ENCODE results near the gene RAB11A.

Gene RAB11A

GRCh38 chr15:65835447-65835846 lies 33.8 kb upstream of the RAB11A start:
- Histone ChIP-seq H3K4me3 (ENCODE audit: low read length) (no peak overlapping the region), H3K4me2 (ENCODE audit: low read length) (no peak overlapping the region), H4K20me1 (ENCODE audit: control insufficient read depth, insufficient read depth, low read depth, low read length) (no peaks in the 10 kb centered on the region), H3K4me1 (ENCODE audit: control insufficient read depth, low read length) (peaks cover 35% of the 10 kb centered on the region), H3K27me3 (ENCODE audit: control insufficient read depth, low read length) (no peaks in the 10 kb centered on the region), H3K27ac (ENCODE audit: low read depth, low read length) (no peak overlapping the region), H3K36me3 (ENCODE audit: control insufficient read depth, low read length) (no peaks in the 10 kb centered on the region), H3K9me2 (replicated peaks; ENCODE audit: control insufficient read depth, low read length) (no peaks in the 10 kb centered on the region), H3K79me2 (ENCODE audit: control insufficient read depth, low read length) (no peaks in the 10 kb centered on the region), H3K9me3 (ENCODE audit: control insufficient read depth, insufficient read depth, low read length) (no peaks in the 10 kb centered on the region), H3F3A (ENCODE audit: control insufficient read depth, insufficient read depth) (0 out of 2 replicates have a peak, but pooled peaks cover 2% of the 10 kb centered on the region)
- TF ChIP-seq EZH2phosphoT487 (IDR thresholded peaks at IDR 0.05; ENCODE audit: borderline replicate concordance, low read length) = no peak
- TF ChIP-seq CTCF (IDR thresholded peaks at IDR 0.05; ENCODE audit: low read depth, low read length, poor library complexity, severe bottlenecking) = no peak

GRCh38 chr15:65836665-65837064 lies 32.6 kb upstream of the RAB11A start:
- Histone ChIP-seq H3K36me3 (ENCODE audit: control insufficient read depth, low read length) (no peaks in the 10 kb centered on the region), H3K9me2 (replicated peaks; ENCODE audit: control insufficient read depth, low read length) (no peaks in the 10 kb centered on the region), H3K27me3 (ENCODE audit: control insufficient read depth, low read length) (no peaks in the 10 kb centered on the region), H3K79me2 (ENCODE audit: control insufficient read depth, low read length) (no peaks in the 10 kb centered on the region), H3K4me3 (ENCODE audit: low read length) (no peak overlapping the region), H3K4me1 (ENCODE audit: control insufficient read depth, low read length) (peaks cover 35% of the 10 kb centered on the region), H4K20me1 (ENCODE audit: control insufficient read depth, insufficient read depth, low read depth, low read length) (no peaks in the 10 kb centered on the region), H3F3A (ENCODE audit: control insufficient read depth, insufficient read depth) (0 out of 2 replicates have a peak, but pooled peaks cover 2% of the 10 kb centered on the region), H3K4me2 (ENCODE audit: low read length) (no peak overlapping the region), H3K27ac (ENCODE audit: low read depth, low read length) (no peak overlapping the region), H3K9me3 (ENCODE audit: control insufficient read depth, insufficient read depth, low read length) (no peaks in the 10 kb centered on the region)
- TF ChIP-seq CTCF (IDR thresholded peaks at IDR 0.05; ENCODE audit: low read depth, low read length, poor library complexity, severe bottlenecking) = peak; percentile 58
- TF ChIP-seq EZH2phosphoT487 (IDR thresholded peaks at IDR 0.05; ENCODE audit: borderline replicate concordance, low read length) = no peak

GRCh38 chr15:65837301-65838294 lies 31.7 kb upstream of the RAB11A start:
- no peaks in the 10 kb centered on the region for H3K36me3 ChIP-seq (ENCODE audit: control insufficient read depth, low read length)
- H3K9me3 ChIP-seq (ENCODE audit: control insufficient read depth, insufficient read depth, low read length) = no peaks in the 10 kb centered on the region
- H3K4me3 ChIP-seq (ENCODE audit: low read length) = no peak overlapping the region
- H3F3A ChIP-seq (ENCODE audit: control insufficient read depth, insufficient read depth) = 0 out of 2 replicates have a peak, but pooled peaks cover 2% of the 10 kb centered on the region
- peaks cover 30% of the 10 kb centered on the region for H3K4me1 ChIP-seq (ENCODE audit: control insufficient read depth, low read length)
- TF ChIP-seq CTCF (IDR thresholded peaks at IDR 0.05; ENCODE audit: low read depth, low read length, poor library complexity, severe bottlenecking) = no peak
- no peak for TF ChIP-seq EZH2phosphoT487 (IDR thresholded peaks at IDR 0.05; ENCODE audit: borderline replicate concordance, low read length)
- peak overlapping the region; percentile 42; the same call in 1 of the 2 replicates for H3K4me2 ChIP-seq (ENCODE audit: low read length)
- no peaks in the 10 kb centered on the region for H3K79me2 ChIP-seq (ENCODE audit: control insufficient read depth, low read length)
- H4K20me1 ChIP-seq (ENCODE audit: control insufficient read depth, insufficient read depth, low read depth, low read length) = no peaks in the 10 kb centered on the region
- H3K9me2 ChIP-seq (replicated peaks; ENCODE audit: control insufficient read depth, low read length) = no peaks in the 10 kb centered on the region
- H3K27me3 ChIP-seq (ENCODE audit: control insufficient read depth, low read length) = no peaks in the 10 kb centered on the region
- H3K27ac ChIP-seq (ENCODE audit: low read depth, low read length) = no peak overlapping the region

All from DOHH2 (cell line).